ENCODE results near the gene CFAP70. TPM values are rescaled to one million over a fixed set of nuclear protein-coding genes. Genes with fewer than 3 reads are reported as not detected.

The CFAP70 gene
- total RNA-seq, 1 experiment from 2014 or later, result 0.39 TPM

DNA sequence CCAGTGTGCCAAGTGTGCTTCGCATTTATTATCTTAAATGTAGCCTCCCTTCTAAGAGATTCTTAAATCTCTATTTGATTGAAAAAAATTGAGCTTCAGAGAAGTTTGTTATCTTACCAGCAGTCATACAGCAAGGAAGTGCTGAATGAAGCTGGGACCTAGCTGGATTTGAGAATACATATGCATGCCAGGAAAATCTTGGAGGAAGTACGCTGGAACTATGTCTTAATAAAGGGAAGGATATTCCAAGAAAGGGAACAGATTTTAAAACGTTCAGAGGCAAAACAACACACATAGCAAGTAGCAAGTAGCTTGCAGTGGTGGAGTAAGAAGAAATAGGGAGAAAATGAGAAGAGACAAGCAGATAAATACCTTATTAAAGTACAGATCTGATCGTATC lies 1.5 kb downstream of the CFAP70 start:
- no peak for DNase-seq
- peaks cover 4% of the 10 kb centered on the region for H3K27me3 Mint-ChIP-seq (ENCODE audit: insufficient read depth, unreplicated experiment)
- ChIA-PET POLR2A (no interaction called here), CTCF (no interaction called here)
- BruUV-seq (replicated peaks), result no TSS peak
- Histone ChIP-seq H3K9me3 (no peaks in the 10 kb centered on the region; the same call in 1 of the 2 replicates), H3K27me3 (replicated peaks; ENCODE audit: control insufficient read depth, insufficient read depth, low read length) (no peaks in the 10 kb centered on the region), H3K36me3 (ENCODE audit: control insufficient read depth, insufficient read depth, low read length) (no peaks in the 10 kb centered on the region), H3K4me1 (peaks cover 11% of the 10 kb centered on the region; the same call in 1 of the 2 replicates), H3K4me3 (ENCODE audit: low read depth, low read length) (no peak overlapping the region)
- no peak overlapping the region for H3K27ac Mint-ChIP-seq (ENCODE audit: unreplicated experiment)
- intact Hi-C loops (cut with micrococcal nuclease; ENCODE audit: unreplicated experiment), result loop anchor here (5.0 kb wide), 1 partner anchor 55 kb away; the partner anchor contains the start of gene ANXA7
- peak overlapping the region; percentile 0 for H3K4me3 Mint-ChIP-seq (ENCODE audit: unreplicated experiment)
- no peaks in the 10 kb centered on the region for H3K9me3 Mint-ChIP-seq (ENCODE audit: unreplicated experiment)
- peaks cover 6% of the 10 kb centered on the region for H3K36me3 Mint-ChIP-seq (ENCODE audit: insufficient read depth, unreplicated experiment)
- H3K4me1 Mint-ChIP-seq (ENCODE audit: low read depth, unreplicated experiment), result peaks cover 12% of the 10 kb centered on the region
- TF ChIP-seq, protein P1, sequence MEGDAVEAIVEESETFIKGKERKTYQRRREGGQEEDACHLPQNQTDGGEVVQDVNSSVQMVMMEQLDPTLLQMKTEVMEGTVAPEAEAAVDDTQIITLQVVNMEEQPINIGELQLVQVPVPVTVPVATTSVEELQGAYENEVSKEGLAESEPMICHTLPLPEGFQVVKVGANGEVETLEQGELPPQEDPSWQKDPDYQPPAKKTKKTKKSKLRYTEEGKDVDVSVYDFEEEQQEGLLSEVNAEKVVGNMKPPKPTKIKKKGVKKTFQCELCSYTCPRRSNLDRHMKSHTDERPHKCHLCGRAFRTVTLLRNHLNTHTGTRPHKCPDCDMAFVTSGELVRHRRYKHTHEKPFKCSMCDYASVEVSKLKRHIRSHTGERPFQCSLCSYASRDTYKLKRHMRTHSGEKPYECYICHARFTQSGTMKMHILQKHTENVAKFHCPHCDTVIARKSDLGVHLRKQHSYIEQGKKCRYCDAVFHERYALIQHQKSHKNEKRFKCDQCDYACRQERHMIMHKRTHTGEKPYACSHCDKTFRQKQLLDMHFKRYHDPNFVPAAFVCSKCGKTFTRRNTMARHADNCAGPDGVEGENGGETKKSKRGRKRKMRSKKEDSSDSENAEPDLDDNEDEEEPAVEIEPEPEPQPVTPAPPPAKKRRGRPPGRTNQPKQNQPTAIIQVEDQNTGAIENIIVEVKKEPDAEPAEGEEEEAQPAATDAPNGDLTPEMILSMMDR (IDR thresholded peaks at IDR 0.05; ENCODE audit: insufficient read depth in 1 of 2, low read depth in 1 of 2, low read length in 1 of 2, severe bottlenecking in 1 of 2, unreplicated experiment in 1 of 2), result no peak

DNA sequence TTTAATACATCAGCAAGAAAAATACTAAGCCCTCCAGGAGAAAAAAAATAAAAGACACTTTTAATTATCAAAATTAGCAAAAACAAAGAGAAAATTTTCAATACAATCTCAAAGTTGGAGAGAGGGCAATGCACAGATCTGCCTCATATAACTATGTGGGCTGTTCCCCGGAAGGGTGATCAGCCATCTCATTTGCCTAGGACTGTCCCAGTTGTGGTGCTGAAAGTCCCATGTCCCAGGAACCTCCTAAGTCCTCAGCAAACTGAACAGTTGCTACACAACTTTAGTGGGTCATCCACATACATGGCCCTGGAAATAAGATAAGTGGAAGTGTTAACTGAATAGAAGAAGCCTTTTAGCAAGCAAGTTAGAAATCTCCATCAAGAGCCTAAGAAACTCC lies 14.4 kb downstream of the CFAP70 start:
- Mint-ChIP-seq H3K9me3 (ENCODE audit: unreplicated experiment) (no peaks in the 10 kb centered on the region), H3K27ac (ENCODE audit: unreplicated experiment) (no peak overlapping the region), H3K36me3 (ENCODE audit: insufficient read depth, unreplicated experiment) (no peaks in the 10 kb centered on the region), H3K27me3 (ENCODE audit: insufficient read depth, unreplicated experiment) (peaks cover 8% of the 10 kb centered on the region), H3K4me1 (ENCODE audit: low read depth, unreplicated experiment) (no peaks in the 10 kb centered on the region), H3K4me3 (ENCODE audit: unreplicated experiment) (no peak overlapping the region)
- Histone ChIP-seq H3K4me3 (ENCODE audit: low read depth, low read length) (no peak overlapping the region), H3K27me3 (replicated peaks; ENCODE audit: control insufficient read depth, insufficient read depth, low read length) (no peaks in the 10 kb centered on the region; the same call in 1 of the 2 replicates), H3K36me3 (ENCODE audit: control insufficient read depth, insufficient read depth, low read length) (no peaks in the 10 kb centered on the region), H3K4me1 (no peaks in the 10 kb centered on the region), H3K9me3 (peaks cover 3% of the 10 kb centered on the region; the same call in 1 of the 2 replicates)
- DNase-seq, result no peak
- no TSS peak for BruUV-seq (replicated peaks)
- ChIA-PET POLR2A (no interaction called here), CTCF (no interaction called here)
- TF ChIP-seq, protein P1 (IDR thresholded peaks at IDR 0.05; ENCODE audit: insufficient read depth in 1 of 2, low read depth in 1 of 2, low read length in 1 of 2, severe bottlenecking in 1 of 2, unreplicated experiment in 1 of 2), result no peak
- intact Hi-C loops (cut with micrococcal nuclease; ENCODE audit: unreplicated experiment), result no loop called here

DNA sequence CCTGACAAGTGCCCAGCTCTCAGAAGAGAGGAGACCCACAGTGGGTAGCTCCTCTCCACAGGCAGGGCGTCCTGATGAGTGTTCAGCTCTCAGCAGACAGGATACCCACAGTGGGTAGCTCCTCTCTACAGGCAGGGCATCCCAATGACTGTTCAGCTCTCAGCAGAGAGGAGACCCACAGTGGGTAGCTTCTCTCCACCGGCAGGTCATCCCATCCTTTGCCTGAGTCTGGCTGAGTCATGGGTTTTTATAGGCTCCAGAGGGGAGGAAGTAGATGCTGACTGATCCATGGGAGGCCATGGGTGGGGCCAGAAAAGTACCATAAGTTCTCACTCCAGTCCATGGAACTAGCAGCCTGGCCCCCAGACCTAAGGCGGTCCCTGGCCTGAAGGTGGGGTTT lies 18.5 kb downstream of the CFAP70 start:
- Histone ChIP-seq H3K4me3 (ENCODE audit: low read depth, low read length) (no peak overlapping the region), H3K36me3 (ENCODE audit: control insufficient read depth, insufficient read depth, low read length) (no peaks in the 10 kb centered on the region), H3K27me3 (replicated peaks; ENCODE audit: control insufficient read depth, insufficient read depth, low read length) (no peaks in the 10 kb centered on the region), H3K4me1 (no peaks in the 10 kb centered on the region), H3K9me3 (peaks cover 3% of the 10 kb centered on the region; the same call in 1 of the 2 replicates)
- intact Hi-C loops (cut with micrococcal nuclease; ENCODE audit: unreplicated experiment), result no loop called here
- H3K4me3 Mint-ChIP-seq (ENCODE audit: unreplicated experiment), result no peak overlapping the region
- peaks cover 2% of the 10 kb centered on the region for H3K27me3 Mint-ChIP-seq (ENCODE audit: insufficient read depth, unreplicated experiment)
- H3K27ac Mint-ChIP-seq (ENCODE audit: unreplicated experiment), result no peak overlapping the region
- DNase-seq, result no peak
- POLR2A ChIA-PET, result no interaction called here
- no peaks in the 10 kb centered on the region for H3K9me3 Mint-ChIP-seq (ENCODE audit: unreplicated experiment)
- TF ChIP-seq, protein P1 (IDR thresholded peaks at IDR 0.05; ENCODE audit: insufficient read depth in 1 of 2, low read depth in 1 of 2, low read length in 1 of 2, severe bottlenecking in 1 of 2, unreplicated experiment in 1 of 2), result no peak
- H3K4me1 Mint-ChIP-seq (ENCODE audit: low read depth, unreplicated experiment), result no peaks in the 10 kb centered on the region
- no peaks in the 10 kb centered on the region for H3K36me3 Mint-ChIP-seq (ENCODE audit: insufficient read depth, unreplicated experiment)
- BruUV-seq (replicated peaks), result no TSS peak
- CTCF ChIA-PET, result no interaction called here
